GM19351 (cell line): Measurements from ENCODE around the gene SESN3.

Experiments used
- ATAC-seq: cut with Tn5 transposase; IDR thresholded peaks from one replicate; pipeline ENCODE4 v1.9.1; 2021; ENCODE audit warnings: mild to moderate bottlenecking, moderate library complexity; ENCODE audit not compliant: unreplicated experiment

The SESN3 gene

GRCh38 chr11:95132956-95133355, 98.0 kb downstream of the SESN3 start:
- no peak for ATAC-seq

GRCh38 chr11:95128602-95129001, 102.4 kb downstream of the SESN3 start:
- ATAC-seq, result no peak

DNA sequence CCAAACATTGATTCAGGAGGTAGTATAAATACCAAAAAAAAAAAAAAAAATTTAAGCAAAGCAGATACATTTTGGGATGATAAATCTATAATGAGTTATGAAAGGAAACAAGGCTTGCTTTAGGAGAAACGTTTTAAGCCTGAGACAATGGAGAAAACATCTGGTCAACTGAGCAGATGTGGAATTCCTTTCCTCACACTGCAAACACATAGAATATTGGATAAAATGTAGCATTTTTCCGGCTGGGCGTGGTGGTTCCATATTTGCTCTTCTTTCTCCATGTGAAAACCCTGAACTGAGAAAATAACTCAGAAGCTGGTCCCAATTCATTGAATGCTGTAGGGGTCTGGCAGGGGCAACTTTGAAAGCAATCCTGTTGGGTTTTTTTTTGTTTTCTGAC, 107.4 kb downstream of the SESN3 start:
- ATAC-seq, result no peak

DNA sequence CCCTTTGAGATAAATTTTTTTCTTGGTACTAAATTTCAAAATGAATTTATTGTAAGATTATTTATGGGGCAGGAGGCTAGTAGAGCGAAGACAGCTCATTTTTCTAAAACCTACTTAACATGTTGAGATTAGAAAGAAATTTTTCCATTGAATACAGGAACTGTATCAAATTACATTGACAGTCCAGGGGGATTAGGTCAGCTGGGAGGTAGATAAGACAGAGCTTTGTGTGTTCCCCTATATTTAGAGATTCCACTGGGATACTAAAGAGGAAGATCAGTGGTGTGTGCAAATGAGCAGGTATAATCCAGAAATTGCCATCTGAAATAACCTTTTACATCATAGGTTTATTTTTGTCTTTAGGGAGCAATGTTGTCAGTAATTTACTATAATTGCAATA, 109.3 kb downstream of the SESN3 start:
- no peak for ATAC-seq

- no peak for ATAC-seq
Observed at GRCh38 chr11:95119361-95120060, 111.5 kb downstream of the SESN3 start.

DNA sequence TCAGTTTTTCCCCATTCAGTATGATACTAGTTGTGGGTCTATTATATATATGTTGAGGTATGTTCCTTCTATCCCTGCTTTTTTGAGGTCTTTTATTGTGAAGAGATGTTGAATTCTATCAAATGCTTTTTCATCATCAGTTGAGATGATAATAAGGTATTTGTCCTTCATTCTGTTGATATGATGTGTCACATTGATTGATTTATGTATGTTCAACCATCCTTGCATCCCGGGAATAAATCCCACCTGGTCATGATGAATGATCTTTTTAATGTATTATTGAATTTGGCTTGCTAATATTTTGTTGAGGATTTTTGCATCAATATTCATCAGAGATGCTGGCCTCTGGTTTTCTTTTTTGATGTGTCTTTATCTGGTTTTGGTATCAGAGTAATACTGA, 115.4 kb downstream of the SESN3 start:
- ATAC-seq, result no peak
